GM12801 (cell line): Measurements from ENCODE around the gene STK17A.

Experiments used
- CTCF ChIP-seq: IDR thresholded peaks from one replicate; pipeline ENCODE4 v1.5.1; 2011; ENCODE audit warnings: control low read depth; ENCODE audit not compliant: insufficient read length; ENCODE audit errors: extremely low read depth

STK17A gene

GRCh38 chr7:43640679-43641078, 57.8 kb downstream of the STK17A start:
- TF ChIP-seq CTCF = no peak

DNA sequence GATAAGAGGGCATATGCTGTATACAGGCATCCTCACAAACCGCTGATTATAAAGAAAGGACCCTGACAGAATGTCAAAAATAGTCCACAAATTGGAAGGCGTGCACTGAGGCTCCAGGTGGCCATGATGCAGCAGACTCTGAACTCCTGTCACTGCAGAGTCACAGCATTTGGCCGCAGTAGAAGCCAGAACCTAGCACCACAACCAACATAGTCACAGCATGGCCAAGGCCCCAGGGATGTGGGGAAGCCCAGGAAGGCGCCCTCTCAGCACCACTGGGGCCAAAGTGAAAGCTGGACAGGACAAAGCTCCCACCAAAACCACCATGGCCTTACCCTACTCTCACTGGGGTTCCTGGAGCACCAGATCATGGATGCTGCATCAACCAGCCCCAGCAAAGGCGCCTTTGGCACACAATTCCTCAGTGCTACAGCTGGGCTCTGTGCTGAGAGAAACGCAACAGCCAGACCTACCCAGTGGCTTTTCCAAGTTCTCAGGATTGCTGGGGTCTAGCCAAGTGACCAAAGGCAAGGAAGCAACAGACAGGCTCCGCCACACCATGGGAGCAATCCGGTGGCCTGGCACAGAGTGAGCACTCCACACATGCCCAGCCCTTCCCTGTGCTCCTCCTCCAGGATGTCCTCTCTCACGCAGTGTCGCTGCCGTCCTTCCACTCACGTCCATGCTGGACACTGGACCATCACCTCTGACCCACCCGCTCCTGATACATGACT, 60.2 kb downstream of the STK17A start:
- TF ChIP-seq CTCF = no peak

- no peak for TF ChIP-seq CTCF
Measured at GRCh38 chr7:43643846-43644245, 60.9 kb downstream of the STK17A start.

GRCh38 chr7:43645699-43646226, 62.9 kb downstream of the STK17A start:
- no peak for TF ChIP-seq CTCF

- no peak for TF ChIP-seq CTCF
Measured at GRCh38 chr7:43646603-43647338, 63.9 kb downstream of the STK17A start.

GRCh38 chr7:43647339-43647672, 64.4 kb downstream of the STK17A start:
- TF ChIP-seq CTCF = no peak

GRCh38 chr7:43647673-43648472, 65.0 kb downstream of the STK17A start:
- no peak for TF ChIP-seq CTCF
